H9 (cell line): ENCODE measurements around the gene CFAP141. TPM values are rescaled to one million over a fixed set of nuclear protein-coding genes. Genes with fewer than 3 reads are reported as not detected.
A peak's percentile ranks its signal among the peaks of the same experiment; 100 is the strongest.
"Not testable (repeated sequence)": the region's sequence is repeated elsewhere in the genome, so short reads cannot be mapped to it uniquely, and the experiment has no call there.

Source experiments
- DNase-seq: peaks from one replicate; pipeline ENCODE4 v3.0.0-alpha.2; 2017
- H2AFZ ChIP-seq: one replicate; pipeline ENCODE4 v1.6.1; 2013; ENCODE audit warnings: mild to moderate bottlenecking, low read length, control low read depth, moderate library complexity
- H2AK5ac ChIP-seq: 2 replicates; pipeline ENCODE4 v1.6.1; 2013; ENCODE audit warnings: low read length, control low read depth, mixed read lengths; ENCODE audit not compliant: insufficient read length
- H2BK120ac ChIP-seq: one replicate; pipeline ENCODE4 v1.6.1; 2013; ENCODE audit warnings: low read depth, mild to moderate bottlenecking, low read length, control low read depth, inconsistent platforms; ENCODE audit not compliant: poor library complexity, severe bottlenecking
- H2BK12ac ChIP-seq: 2 replicates; pipeline ENCODE4 v1.6.1; 2013; ENCODE audit warnings: low read length, control low read depth, mixed read lengths, low read depth; ENCODE audit not compliant: insufficient read length
- H2BK15ac ChIP-seq: 2 replicates; pipeline ENCODE4 v1.6.1; 2013; ENCODE audit warnings: low read depth, low read length, control low read depth
- H2BK20ac ChIP-seq: one replicate; pipeline ENCODE4 v1.6.1; 2013; ENCODE audit warnings: low read depth, mild to moderate bottlenecking, low read length, control low read depth, inconsistent platforms; ENCODE audit not compliant: poor library complexity, severe bottlenecking
- H2BK5ac ChIP-seq: 2 replicates; pipeline ENCODE4 v1.6.1; 2013; ENCODE audit warnings: low read length, control low read depth, mixed read lengths; ENCODE audit not compliant: insufficient read length
- H3K14ac ChIP-seq: 2 replicates; pipeline ENCODE4 v1.6.1; 2013; ENCODE audit warnings: low read length, control low read depth; ENCODE audit not compliant: insufficient read depth
- H3K18ac ChIP-seq: 2 replicates; pipeline ENCODE4 v1.6.1; 2013; ENCODE audit warnings: low read depth, mild to moderate bottlenecking, mixed read lengths, low read length, control low read depth; ENCODE audit not compliant: insufficient read length
- H3K23ac ChIP-seq: 2 replicates; pipeline ENCODE4 v1.6.1; 2013; ENCODE audit warnings: low read length, control low read depth, mixed read lengths, low read depth; ENCODE audit not compliant: insufficient read length
- H3K23me2 ChIP-seq: 2 replicates; pipeline ENCODE4 v1.6.1; 2013; ENCODE audit warnings: low read depth, mild to moderate bottlenecking, mixed read lengths, low read length, control low read depth; ENCODE audit not compliant: insufficient read length, poor library complexity, severe bottlenecking
- H3K27ac ChIP-seq: 2 replicates; pipeline ENCODE4 v1.5.1; 2013; ENCODE audit warnings: low read length, control low read depth, mixed read lengths, low read depth; ENCODE audit not compliant: insufficient read length
- H3K27me3 ChIP-seq: 2 replicates; pipeline ENCODE4 v1.6.1; 2013; ENCODE audit warnings: low read length, control low read depth, inconsistent platforms; ENCODE audit not compliant: insufficient read depth
- H3K4ac ChIP-seq: 2 replicates; pipeline ENCODE4 v1.6.1; 2013; ENCODE audit warnings: low read depth, mild to moderate bottlenecking, control low read depth, inconsistent platforms, low read length, moderate library complexity
- H3K4me1 ChIP-seq: 2 replicates; pipeline ENCODE4 v1.6.1; 2013; ENCODE audit warnings: low read length, control low read depth, inconsistent platforms; ENCODE audit not compliant: insufficient read depth
- H3K4me2 ChIP-seq: 2 replicates; pipeline ENCODE4 v1.6.1; 2013; ENCODE audit warnings: low read length, control low read depth, mixed read lengths; ENCODE audit not compliant: insufficient read length, insufficient read depth
- H3K56ac ChIP-seq: 2 replicates; pipeline ENCODE4 v1.6.1; 2013; ENCODE audit warnings: low read depth, mild to moderate bottlenecking, mixed read lengths, low read length, control low read depth; ENCODE audit not compliant: insufficient read length
- H3K79me1 ChIP-seq: 2 replicates; pipeline ENCODE4 v1.6.1; 2013; ENCODE audit warnings: low read depth, mild to moderate bottlenecking, moderate library complexity, low read length, control low read depth, inconsistent platforms; ENCODE audit not compliant: insufficient read depth, poor library complexity, severe bottlenecking
- H3K79me2 ChIP-seq: 2 replicates; pipeline ENCODE4 v1.6.1; 2013; ENCODE audit warnings: low read length, control low read depth, inconsistent platforms; ENCODE audit not compliant: insufficient read depth
- H3K9ac ChIP-seq: 2 replicates; pipeline ENCODE4 v1.6.1; 2013; ENCODE audit warnings: low read length, control low read depth, mixed read lengths; ENCODE audit not compliant: insufficient read length; ENCODE audit errors: extremely low read depth
- H3K9me3 ChIP-seq: one replicate; pipeline ENCODE4 v1.6.1; 2013; ENCODE audit warnings: low read depth, low read length, inconsistent platforms; ENCODE audit not compliant: control insufficient read depth
- H3T11ph ChIP-seq: one replicate; pipeline ENCODE4 v1.6.1; 2013; ENCODE audit warnings: mild to moderate bottlenecking, low read length, control low read depth, inconsistent platforms
- H4K20me1 ChIP-seq: one replicate; pipeline ENCODE4 v1.6.1; 2013; ENCODE audit not compliant: control insufficient read depth, insufficient read length, insufficient read depth
- H4K5ac ChIP-seq: 2 replicates; pipeline ENCODE4 v1.6.1; 2013; ENCODE audit warnings: low read depth, mild to moderate bottlenecking, mixed read lengths, low read length, control low read depth; ENCODE audit not compliant: insufficient read length
- H4K8ac ChIP-seq: replicated peaks from 2 replicates; pipeline ENCODE4 v1.6.1; 2013; ENCODE audit warnings: low read length, control low read depth, mixed read lengths, low read depth; ENCODE audit not compliant: insufficient read length
- H4K91ac ChIP-seq: 2 replicates; pipeline ENCODE4 v1.6.1; 2013; ENCODE audit warnings: low read depth, mild to moderate bottlenecking, moderate library complexity, mixed read lengths, low read length, control low read depth; ENCODE audit not compliant: insufficient read length
- H3K27ac Mint-ChIP-seq, 3 experiments: 2 replicates in 2 of 3; 3 replicates in 1 of 3; pipeline ENCODE4 v1.8.0; 2020 to 2021; ENCODE audit warnings: mixed read lengths in 3 of 3, mild to moderate bottlenecking in 1 of 3, moderate library complexity in 1 of 3
- H3K27me3 Mint-ChIP-seq: 2 replicates; pipeline ENCODE4 v1.8.0; 2021; ENCODE audit warnings: low read depth, mild to moderate bottlenecking, moderate library complexity, mixed read lengths
- H3K36me3 Mint-ChIP-seq, 3 experiments: 2 replicates in 2 of 3; 3 replicates in 1 of 3; pipeline ENCODE4 v1.8.0; 2020 to 2021; ENCODE audit warnings: low read depth in 3 of 3, mixed read lengths in 3 of 3; ENCODE audit not compliant: insufficient read depth in 1 of 3
- H3K4me1 Mint-ChIP-seq, 2 experiments: 2 replicates each; pipeline ENCODE4 v1.8.0; 2020; ENCODE audit warnings: mixed read lengths in 2 of 2
- H3K4me3 Mint-ChIP-seq, 2 experiments: 2 replicates in 1 of 2; 3 replicates in 1 of 2; pipeline ENCODE4 v1.8.0; 2020 to 2021; ENCODE audit warnings: mild to moderate bottlenecking in 2 of 2, mixed read lengths in 2 of 2, moderate library complexity in 1 of 2
- H3K9me3 Mint-ChIP-seq, 2 experiments: 2 replicates in 1 of 2; 3 replicates in 1 of 2; pipeline ENCODE4 v1.8.0; 2020; ENCODE audit warnings: mild to moderate bottlenecking in 2 of 2, mixed read lengths in 2 of 2, moderate library complexity in 1 of 2
- CTCF ChIP-seq: fragments of 200-600 bp; sonication (generic); conservative IDR thresholded peaks from 3 replicates; pipeline ENCODE4 v1.8.0; 2021; ENCODE audit warnings: antibody characterized with exemption, mild to moderate bottlenecking
- WGBS: extraction: QIAGEN DNeasy Blood & Tissue Kit; methylation state at CpG from one replicate; pipeline ENCODE4 v1.1.7; 2013; ENCODE audit warnings: missing lambda C conversion rate, low lambda C conversion rate, mixed read lengths; ENCODE audit not compliant: insufficient read length; ENCODE audit errors: extremely low coverage; 5-methylcytosine and 5-hydroxymethylcytosine counted together
- total RNA-seq: library from RNA; stranded (reverse); gene quantifications from 2 replicates; pipeline ENCODE4 v1.2.1, GENCODE V29; 2021

The CFAP141 gene
- total RNA-seq, 1 experiment from 2014 or later = not detected

- H3K79me1 ChIP-seq = peaks cover 5% of the 10 kb centered on the region
- no peak overlapping the region for H3K4ac ChIP-seq
- Mint-ChIP-seq H3K36me3 (peaks cover 50 to 90% (median 89%) of the 10 kb centered on the region in 3 experiments; a peak in 6 of 7 replicates), H3K27ac (no peak overlapping the region), H3K9me3 (no peaks in the 10 kb centered on the region), H3K4me3 (no peak overlapping the region), H3K27me3 (no peaks in the 10 kb centered on the region), H3K4me1 (no peaks in the 10 kb centered on the region)
- H2AK5ac ChIP-seq = no peak overlapping the region
- H2AFZ ChIP-seq = no peak overlapping the region
- H3K79me2 ChIP-seq = peaks cover 6% of the 10 kb centered on the region; the same call in 1 of the 2 replicates
- H3K18ac ChIP-seq = no peak overlapping the region
- H3K14ac ChIP-seq = no peak overlapping the region
- no peak overlapping the region for H2BK20ac ChIP-seq
- no peaks in the 10 kb centered on the region for H3K23me2 ChIP-seq
- H4K91ac ChIP-seq = no peak overlapping the region
- no peak overlapping the region for H3K27ac ChIP-seq
- H3T11ph ChIP-seq = no peak overlapping the region
- DNase-seq = no peak
- no peak overlapping the region for H2BK12ac ChIP-seq
- H3K56ac ChIP-seq = no peak overlapping the region
- H3K23ac ChIP-seq = no peak overlapping the region
- no peak for TF ChIP-seq CTCF
- 100% methylated on average over 1 of the region's 4 CpGs for WGBS
- H3K9ac ChIP-seq = no peak overlapping the region
- no peak overlapping the region for H2BK15ac ChIP-seq
- H4K8ac ChIP-seq = no peak overlapping the region
- no peak overlapping the region for H2BK5ac ChIP-seq
- no peak overlapping the region for H3K4me2 ChIP-seq
- no peaks in the 10 kb centered on the region for H3K4me1 ChIP-seq
- no peaks in the 10 kb centered on the region for H3K9me3 ChIP-seq
- H4K5ac ChIP-seq = no peak overlapping the region
- no peak overlapping the region for H2BK120ac ChIP-seq
- H4K20me1 ChIP-seq = no peaks in the 10 kb centered on the region
- no peaks in the 10 kb centered on the region for H3K27me3 ChIP-seq
Measured at GRCh38 chr1:154236855-154237254, 30.7 kb upstream of the CFAP141 start.

DNA sequence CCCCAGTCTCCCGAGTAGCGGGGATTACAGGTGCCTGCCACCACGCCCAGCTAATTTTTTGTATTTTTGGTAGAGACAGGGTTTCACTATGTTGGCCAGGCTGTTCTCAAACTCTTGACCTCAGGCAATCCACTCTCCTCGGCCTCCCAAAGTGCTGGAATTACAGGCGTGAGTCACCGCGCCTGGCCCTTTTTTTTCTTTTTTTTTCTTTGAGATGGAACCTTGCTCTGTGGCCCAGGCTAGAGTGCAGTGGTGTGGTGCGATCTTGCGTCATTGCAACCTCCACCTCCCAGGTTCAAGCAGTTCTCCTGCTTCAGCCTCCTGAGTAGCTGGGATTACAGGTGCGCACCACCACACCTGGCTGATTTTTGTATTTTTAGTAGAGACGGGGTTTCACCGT, 27.0 kb upstream of the CFAP141 start:
- H3K14ac ChIP-seq, H2BK15ac ChIP-seq, H4K5ac ChIP-seq, H2BK5ac ChIP-seq, H4K91ac ChIP-seq, H3K4me3 Mint-ChIP-seq, DNase-seq, H3K23me2 ChIP-seq, H3K4me1 ChIP-seq, H3K56ac ChIP-seq, H3K27me3 Mint-ChIP-seq, H3K27me3 ChIP-seq, H2AFZ ChIP-seq, H3K9me3 Mint-ChIP-seq, H3K4me2 ChIP-seq, H4K20me1 ChIP-seq, H3K79me1 ChIP-seq, H4K8ac ChIP-seq, H3K79me2 ChIP-seq, H3K18ac ChIP-seq, H2AK5ac ChIP-seq, H2BK120ac ChIP-seq, H3K9ac ChIP-seq, H3K4ac ChIP-seq, H2BK20ac ChIP-seq, H3K9me3 ChIP-seq, H3K4me1 Mint-ChIP-seq, H3K23ac ChIP-seq, H3T11ph ChIP-seq, H3K27ac ChIP-seq, H2BK12ac ChIP-seq: not testable (repeated sequence)
- no CpG with 5 or more reads among the region's 12 CpGs for WGBS
- Mint-ChIP-seq H3K36me3 (peaks cover 61 to 96% (median 90%) of the 10 kb centered on the region in 3 experiments; a peak in 6 of 7 replicates), H3K27ac (peak overlapping the region in 2 of 3 experiments; percentile 27 to 86; a peak in 3 of 7 replicates)
